DOHH2 (cell line): ENCODE results near the gene LYSMD1.

Source experiments
- H3F3A ChIP-seq: fragments of 200-600 bp; sonication (generic), shearing (Covaris generic); 2 replicates; pipeline ENCODE4 v1.6.0; 2016; ENCODE audit warnings: antibody characterized with exemption, mild to moderate bottlenecking; ENCODE audit not compliant: control insufficient read depth, insufficient read depth
- H3K27ac ChIP-seq: fragments of 200-600 bp; sonication (generic); 2 replicates; pipeline ENCODE4 v1.5.1; 2014; ENCODE audit warnings: low read depth, mild to moderate bottlenecking, low read length, moderate library complexity
- H3K27me3 ChIP-seq: fragments of 200-600 bp; sonication (generic); 2 replicates; pipeline ENCODE4 v1.6.1; 2014; ENCODE audit warnings: mild to moderate bottlenecking, low read length, mixed read lengths; ENCODE audit not compliant: control insufficient read depth
- H3K36me3 ChIP-seq: fragments of 200-600 bp; sonication (generic); 2 replicates; pipeline ENCODE4 v1.6.1; 2014; ENCODE audit warnings: mild to moderate bottlenecking, low read length, moderate library complexity, mixed read lengths; ENCODE audit not compliant: control insufficient read depth
- H3K4me1 ChIP-seq: fragments of 200-600 bp; sonication (generic); 2 replicates; pipeline ENCODE4 v1.6.1; 2014; ENCODE audit warnings: mild to moderate bottlenecking, low read length, mixed read lengths; ENCODE audit not compliant: control insufficient read depth
- H3K4me2 ChIP-seq: fragments of 200-600 bp; sonication (generic); 2 replicates; pipeline ENCODE4 v1.6.0; 2014; ENCODE audit warnings: mild to moderate bottlenecking, low read length, moderate library complexity
- H3K4me3 ChIP-seq: fragments of 200-600 bp; sonication (generic); 2 replicates; pipeline ENCODE4 v1.5.1; 2014; ENCODE audit warnings: mild to moderate bottlenecking, low read length, mixed read lengths
- H3K79me2 ChIP-seq: fragments of 200-600 bp; sonication (generic); 2 replicates; pipeline ENCODE4 v1.6.1; 2014; ENCODE audit warnings: mild to moderate bottlenecking, low read length, mixed read lengths; ENCODE audit not compliant: control insufficient read depth
- H3K9me2 ChIP-seq: fragments of 200-600 bp; sonication (generic); replicated peaks from 2 replicates; pipeline ENCODE4 v1.6.1; 2014; ENCODE audit warnings: mild to moderate bottlenecking, low read length, mixed read lengths; ENCODE audit not compliant: control insufficient read depth
- H3K9me3 ChIP-seq: fragments of 200-600 bp; sonication (generic); 2 replicates; pipeline ENCODE4 v1.6.1; 2014; ENCODE audit warnings: antibody characterized with exemption, low read length, mixed read lengths; ENCODE audit not compliant: control insufficient read depth, insufficient read depth
- H4K20me1 ChIP-seq: fragments of 200-600 bp; sonication (generic); 2 replicates; pipeline ENCODE4 v1.6.0; 2014; ENCODE audit warnings: low read depth, mild to moderate bottlenecking, antibody characterized with exemption, low read length, moderate library complexity; ENCODE audit not compliant: control insufficient read depth, insufficient read depth
- CTCF ChIP-seq: fragments of 200-600 bp; sonication (generic); IDR thresholded peaks from one replicate; pipeline ENCODE4 v1.5.1; 2014; ENCODE audit warnings: antibody characterized with exemption, mild to moderate bottlenecking, low read depth, low read length; ENCODE audit not compliant: poor library complexity, severe bottlenecking
- EZH2phosphoT487 ChIP-seq: fragments of 200-600 bp; sonication (generic); IDR thresholded peaks from 2 replicates; pipeline ENCODE4 v1.6.1; 2017; ENCODE audit warnings: borderline replicate concordance, mild to moderate bottlenecking, antibody characterized with exemption, low read length, moderate library complexity, mixed read lengths

Gene LYSMD1

GRCh38 chr1:151135433-151136385 is 30.0 kb downstream of the LYSMD1 start:
- TF ChIP-seq CTCF = peak; percentile 45
- no peak for TF ChIP-seq EZH2phosphoT487
- Histone ChIP-seq H3K9me2 (no peaks in the 10 kb centered on the region), H4K20me1 (no peaks in the 10 kb centered on the region), H3K4me3 (no peak overlapping the region), H3K4me2 (no peak overlapping the region), H3K36me3 (no peaks in the 10 kb centered on the region), H3K9me3 (no peaks in the 10 kb centered on the region), H3K4me1 (peaks cover 12% of the 10 kb centered on the region), H3K79me2 (no peaks in the 10 kb centered on the region), H3F3A (no peaks in the 10 kb centered on the region), H3K27ac (no peak overlapping the region), H3K27me3 (0 out of 2 replicates have a peak, but pooled peaks cover 3% of the 10 kb centered on the region)

GRCh38 chr1:151134991-151135390 is 30.7 kb downstream of the LYSMD1 start:
- Histone ChIP-seq H3K36me3 (no peaks in the 10 kb centered on the region), H3K9me2 (no peaks in the 10 kb centered on the region), H3K4me3 (no peak overlapping the region), H3K4me1 (peaks cover 15% of the 10 kb centered on the region), H3K27me3 (0 out of 2 replicates have a peak, but pooled peaks cover 4% of the 10 kb centered on the region), H3K27ac (no peak overlapping the region), H3K4me2 (no peak overlapping the region), H3K9me3 (no peaks in the 10 kb centered on the region), H3F3A (no peaks in the 10 kb centered on the region), H3K79me2 (no peaks in the 10 kb centered on the region), H4K20me1 (no peaks in the 10 kb centered on the region)
- no peak for TF ChIP-seq CTCF
- TF ChIP-seq EZH2phosphoT487 = no peak

GRCh38 chr1:151134396-151134795 is 31.3 kb downstream of the LYSMD1 start:
- TF ChIP-seq CTCF (no peak), EZH2phosphoT487 (no peak)
- H3K4me1 ChIP-seq = peaks cover 15% of the 10 kb centered on the region

More at GRCh38 chr1:151134396-151134795, 31.3 kb downstream of the LYSMD1 start:
- no peaks in the 10 kb centered on the region for H4K20me1 ChIP-seq
- no peaks in the 10 kb centered on the region for H3F3A ChIP-seq
- H3K9me2 ChIP-seq = no peaks in the 10 kb centered on the region
- 0 out of 2 replicates have a peak, but pooled peaks cover 4% of the 10 kb centered on the region for H3K27me3 ChIP-seq
- H3K9me3 ChIP-seq = no peaks in the 10 kb centered on the region
- H3K4me3 ChIP-seq = no peak overlapping the region
- H3K4me2 ChIP-seq = no peak overlapping the region
- H3K79me2 ChIP-seq = no peaks in the 10 kb centered on the region
- H3K27ac ChIP-seq = no peak overlapping the region
- H3K36me3 ChIP-seq = no peaks in the 10 kb centered on the region
